ENCODE results near the gene GAP43.

- TF ChIP-seq, protein P1, sequence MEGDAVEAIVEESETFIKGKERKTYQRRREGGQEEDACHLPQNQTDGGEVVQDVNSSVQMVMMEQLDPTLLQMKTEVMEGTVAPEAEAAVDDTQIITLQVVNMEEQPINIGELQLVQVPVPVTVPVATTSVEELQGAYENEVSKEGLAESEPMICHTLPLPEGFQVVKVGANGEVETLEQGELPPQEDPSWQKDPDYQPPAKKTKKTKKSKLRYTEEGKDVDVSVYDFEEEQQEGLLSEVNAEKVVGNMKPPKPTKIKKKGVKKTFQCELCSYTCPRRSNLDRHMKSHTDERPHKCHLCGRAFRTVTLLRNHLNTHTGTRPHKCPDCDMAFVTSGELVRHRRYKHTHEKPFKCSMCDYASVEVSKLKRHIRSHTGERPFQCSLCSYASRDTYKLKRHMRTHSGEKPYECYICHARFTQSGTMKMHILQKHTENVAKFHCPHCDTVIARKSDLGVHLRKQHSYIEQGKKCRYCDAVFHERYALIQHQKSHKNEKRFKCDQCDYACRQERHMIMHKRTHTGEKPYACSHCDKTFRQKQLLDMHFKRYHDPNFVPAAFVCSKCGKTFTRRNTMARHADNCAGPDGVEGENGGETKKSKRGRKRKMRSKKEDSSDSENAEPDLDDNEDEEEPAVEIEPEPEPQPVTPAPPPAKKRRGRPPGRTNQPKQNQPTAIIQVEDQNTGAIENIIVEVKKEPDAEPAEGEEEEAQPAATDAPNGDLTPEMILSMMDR (IDR thresholded peaks at IDR 0.05; ENCODE audit: low read depth, low read length) = no peak
- TF ChIP-seq POLR2A (IDR thresholded peaks at IDR 0.05; ENCODE audit: extremely low read depth, insufficient read length) (no peak), MYC (IDR thresholded peaks at IDR 0.05; ENCODE audit: low read depth, low read length) (no peak)
Observed at GRCh38 chr3:115598216-115598615, 25.1 kb upstream of the GAP43 start.
